Thyroid gland (tissue), 4 donors: ENCODE data around the gene TAF3. TPM values are rescaled to one million over a fixed set of nuclear protein-coding genes. Genes with fewer than 3 reads are reported as not detected.

ENCODE experiments used
- DNase-seq, 2 donors: peaks; one replicate each; pipeline ENCODE4 v3.0.0-alpha.2; 2019
- H3K27ac ChIP-seq, 3 donors: fragments of 200-600 bp; sonication (generic); 1 replicate in 2 of 3; 2 replicates in 1 of 3; pipeline ENCODE4 v1.5.1; 2016 to 2019; ENCODE audit warnings: mild to moderate bottlenecking in 1 of 3, moderate library complexity in 1 of 3
- H3K27me3 ChIP-seq: fragments of 200-600 bp; sonication (generic); one replicate; pipeline ENCODE4 v1.5.1; 2019
- H3K36me3 ChIP-seq, 2 donors: fragments of 200-600 bp; sonication (generic); one replicate each; pipeline ENCODE4 v1.5.1; 2016 to 2019
- H3K4me1 ChIP-seq, 2 donors: fragments of 200-600 bp; sonication (generic); one replicate each; pipeline ENCODE4 v1.5.1; 2017 to 2019
- H3K4me3 ChIP-seq, 3 donors: fragments of 200-600 bp; sonication (generic); replicated peaks in 1 of 3; 1 replicate in 2 of 3; 2 replicates in 1 of 3; pipeline ENCODE4 v1.5.1; 2016; ENCODE audit warnings: mild to moderate bottlenecking in 1 of 3
- H3K9me3 ChIP-seq: fragments of 200-600 bp; sonication (generic); one replicate; pipeline ENCODE4 v1.5.1; 2017
- POLR2A ChIP-seq, 2 donors: fragments of 450-650 bp; IDR thresholded peaks; one replicate each; pipeline ENCODE4 v1.6.1; 2017; ENCODE audit warnings: antibody characterized with exemption in 2 of 2, mild to moderate bottlenecking in 2 of 2, moderate library complexity in 1 of 2
- WGBS, 2 donors: methylation state at CpG; one replicate each; pipeline ENCODE4 v1.1.5; 2017; 5-methylcytosine and 5-hydroxymethylcytosine counted together
- intact Hi-C: fragments of 100-400 bp; cut with DNase I; formaldehyde crosslinking; loops from one replicate; pipeline ENCODE4 v1.15.1; 2023
- total RNA-seq, 4 donors: library from RNA; depleted of rRNA; stranded (reverse); fragments of >200 nt; gene quantifications; one replicate each; pipeline ENCODE4 v1.2.3, GENCODE V29; 2016
- TF ChIP-seq, protein P1 (sequence below), 6 experiments: fragments of 200-600 bp in 3 of 6; fragments of 450-650 bp in 3 of 6; sonication (generic) in 3 of 6; IDR thresholded peaks; one replicate each; pipeline ENCODE4 v1.5.1; 2016 to 2019; ENCODE audit warnings: antibody characterized with exemption in 6 of 6, mild to moderate bottlenecking in 2 of 6, inconsistent platforms in 1 of 6, moderate library complexity in 1 of 6

Gene TAF3
- total RNA-seq, 4 donors from 2014 or later, result 6.7 to 11.0 (median 8.6) TPM

DNA sequence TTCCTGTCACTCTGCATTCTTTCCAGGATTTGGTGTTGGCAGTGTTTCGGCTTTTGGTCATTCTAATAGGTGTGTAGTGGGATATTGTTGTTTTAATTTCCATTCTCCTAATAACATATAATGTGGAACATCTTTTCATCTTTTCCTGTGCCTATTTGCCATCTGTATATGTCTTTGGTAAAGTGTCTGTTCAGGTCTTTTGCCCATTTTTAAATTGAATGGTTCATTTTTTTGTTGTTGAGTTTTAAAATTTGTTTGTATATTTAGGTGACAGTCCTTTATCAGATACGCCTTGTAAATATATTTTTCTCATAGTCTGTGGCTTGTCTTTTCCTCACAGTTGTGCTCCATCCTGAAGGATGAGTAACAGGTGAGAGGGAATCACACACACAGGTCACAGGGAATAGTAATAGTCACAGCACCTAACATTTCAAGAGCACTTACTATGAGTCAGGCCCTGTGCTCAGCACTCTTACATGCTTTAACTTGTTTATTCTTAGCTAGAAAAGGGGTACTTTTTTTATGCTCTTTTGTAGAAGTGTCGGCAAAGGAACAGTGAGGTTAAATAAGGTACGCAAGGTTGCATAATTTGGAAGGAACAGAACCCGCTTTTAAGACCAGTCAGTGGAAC is 119.1 kb downstream of the TAF3 start:
- H3K4me3 ChIP-seq, result no peak overlapping the region
- WGBS, 2 donors, result 85 to 90% methylated on average over 5 of the region's 5 CpGs
- H3K27me3 ChIP-seq, result no peaks in the 10 kb centered on the region
- no peaks in the 10 kb centered on the region for H3K9me3 ChIP-seq
- peaks cover 0 to 9% of the 10 kb centered on the region in 2 donors for H3K4me1 ChIP-seq
- TF ChIP-seq POLR2A (IDR thresholded peaks at IDR 0.05), result no peak
- DNase-seq, result no peak
- intact Hi-C loops, result no loop called here
- no peak overlapping the region for H3K27ac ChIP-seq
- H3K36me3 ChIP-seq, result no peaks in the 10 kb centered on the region

DNA sequence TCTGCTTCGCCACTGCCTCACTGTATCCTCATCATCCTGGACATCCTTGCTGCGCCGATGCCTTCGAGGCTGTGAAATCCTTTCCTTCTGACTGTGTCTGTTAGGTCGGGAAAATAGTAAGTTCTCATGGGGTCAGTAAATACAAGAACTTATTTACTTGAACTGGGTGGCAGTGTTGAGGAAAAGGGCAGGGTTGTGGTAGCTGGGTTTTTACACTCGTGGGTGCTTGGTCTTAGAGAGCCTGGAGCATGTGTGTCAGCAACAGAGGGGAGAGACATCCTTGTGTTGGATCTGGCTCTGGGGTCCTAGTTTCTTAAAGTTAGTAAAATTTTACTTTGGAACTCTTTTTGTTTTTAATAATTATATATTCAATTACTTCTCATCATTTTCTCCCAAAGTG is 123.3 kb downstream of the TAF3 start:
- Histone ChIP-seq H3K36me3 (no peaks in the 10 kb centered on the region), H3K4me1 (no peaks in the 10 kb centered on the region), H3K9me3 (no peaks in the 10 kb centered on the region), H3K27ac (no peak overlapping the region), H3K27me3 (no peaks in the 10 kb centered on the region), H3K4me3 (no peak overlapping the region)
- no peak for TF ChIP-seq POLR2A (IDR thresholded peaks at IDR 0.05)
- TF ChIP-seq, protein P1, sequence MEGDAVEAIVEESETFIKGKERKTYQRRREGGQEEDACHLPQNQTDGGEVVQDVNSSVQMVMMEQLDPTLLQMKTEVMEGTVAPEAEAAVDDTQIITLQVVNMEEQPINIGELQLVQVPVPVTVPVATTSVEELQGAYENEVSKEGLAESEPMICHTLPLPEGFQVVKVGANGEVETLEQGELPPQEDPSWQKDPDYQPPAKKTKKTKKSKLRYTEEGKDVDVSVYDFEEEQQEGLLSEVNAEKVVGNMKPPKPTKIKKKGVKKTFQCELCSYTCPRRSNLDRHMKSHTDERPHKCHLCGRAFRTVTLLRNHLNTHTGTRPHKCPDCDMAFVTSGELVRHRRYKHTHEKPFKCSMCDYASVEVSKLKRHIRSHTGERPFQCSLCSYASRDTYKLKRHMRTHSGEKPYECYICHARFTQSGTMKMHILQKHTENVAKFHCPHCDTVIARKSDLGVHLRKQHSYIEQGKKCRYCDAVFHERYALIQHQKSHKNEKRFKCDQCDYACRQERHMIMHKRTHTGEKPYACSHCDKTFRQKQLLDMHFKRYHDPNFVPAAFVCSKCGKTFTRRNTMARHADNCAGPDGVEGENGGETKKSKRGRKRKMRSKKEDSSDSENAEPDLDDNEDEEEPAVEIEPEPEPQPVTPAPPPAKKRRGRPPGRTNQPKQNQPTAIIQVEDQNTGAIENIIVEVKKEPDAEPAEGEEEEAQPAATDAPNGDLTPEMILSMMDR (IDR thresholded peaks at IDR 0.05), result no peak
- intact Hi-C loops, result no loop called here
- DNase-seq, result no peak
- 82 to 86% methylated on average over 6 of the region's 6 CpGs for WGBS, 2 donors

GRCh38 chr10:7942316-7942715 is 124.0 kb downstream of the TAF3 start:
- intact Hi-C loops, result no loop called here
- TF ChIP-seq POLR2A (IDR thresholded peaks at IDR 0.05), result no peak
- TF ChIP-seq, protein P1 (IDR thresholded peaks at IDR 0.05), result no peak
- 92 to 94% methylated on average over 4 of the region's 4 CpGs for WGBS, 2 donors
- Histone ChIP-seq H3K9me3 (no peaks in the 10 kb centered on the region), H3K4me1 (no peaks in the 10 kb centered on the region), H3K27ac (no peak overlapping the region), H3K4me3 (no peak overlapping the region), H3K27me3 (no peaks in the 10 kb centered on the region), H3K36me3 (no peaks in the 10 kb centered on the region)
- no peak for DNase-seq

DNA sequence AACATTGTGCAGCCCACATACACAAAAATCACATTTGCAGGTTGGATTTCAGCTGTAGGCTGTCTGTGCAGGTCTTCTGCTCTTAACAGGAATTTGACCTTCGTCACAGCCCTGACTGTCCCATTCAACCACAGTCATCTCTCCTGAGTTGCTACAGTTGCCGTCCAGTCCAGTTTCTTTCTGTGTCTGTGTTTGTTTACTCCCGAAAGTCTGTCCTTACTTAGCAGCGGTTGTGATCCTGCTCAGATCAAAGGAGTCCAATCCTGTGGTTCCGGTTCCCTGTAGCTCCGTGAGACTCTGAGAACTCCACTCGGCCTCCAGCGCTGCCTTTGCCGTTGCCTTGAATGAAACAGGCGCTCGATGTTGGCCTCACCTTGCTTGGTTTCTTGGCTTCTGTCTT is 124.6 kb downstream of the TAF3 start:
- H3K4me3 ChIP-seq, result no peak overlapping the region
- no peaks in the 10 kb centered on the region for H3K36me3 ChIP-seq
- no peaks in the 10 kb centered on the region for H3K9me3 ChIP-seq
- no peak overlapping the region for H3K27ac ChIP-seq
- WGBS, 2 donors, result 93 to 94% methylated on average over 11 of the region's 11 CpGs
- no peaks in the 10 kb centered on the region for H3K27me3 ChIP-seq
- intact Hi-C loops, result no loop called here
- H3K4me1 ChIP-seq, result no peaks in the 10 kb centered on the region
- DNase-seq, result no peak
- no peak for TF ChIP-seq POLR2A (IDR thresholded peaks at IDR 0.05)
- TF ChIP-seq, protein P1 (IDR thresholded peaks at IDR 0.05), result no peak

DNA sequence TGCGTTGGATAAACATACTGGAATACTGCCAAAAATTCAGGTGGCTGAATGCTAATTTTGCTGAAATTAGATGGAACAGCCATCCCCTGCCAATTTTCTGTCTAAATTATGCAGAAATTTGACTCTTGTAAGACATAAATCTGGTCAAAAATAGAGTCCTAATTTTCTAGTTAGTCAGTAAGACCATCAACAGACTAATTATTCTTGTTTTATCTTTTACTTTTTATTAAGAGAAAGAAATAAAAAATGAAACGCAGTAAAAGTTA is 125.8 kb downstream of the TAF3 start:
- H3K36me3 ChIP-seq, result no peaks in the 10 kb centered on the region
- no peaks in the 10 kb centered on the region for H3K27me3 ChIP-seq
- H3K4me1 ChIP-seq, result no peaks in the 10 kb centered on the region
- TF ChIP-seq POLR2A (IDR thresholded peaks at IDR 0.05), result no peak
- TF ChIP-seq, protein P1 (IDR thresholded peaks at IDR 0.05), result no peak
- H3K4me3 ChIP-seq, result no peak overlapping the region
- H3K27ac ChIP-seq, result no peak overlapping the region
- intact Hi-C loops, result no loop called here
- no peaks in the 10 kb centered on the region for H3K9me3 ChIP-seq
- WGBS, 2 donors, result 72 to 76% methylated on average over 2 of the region's 2 CpGs
- DNase-seq, result no peak

DNA sequence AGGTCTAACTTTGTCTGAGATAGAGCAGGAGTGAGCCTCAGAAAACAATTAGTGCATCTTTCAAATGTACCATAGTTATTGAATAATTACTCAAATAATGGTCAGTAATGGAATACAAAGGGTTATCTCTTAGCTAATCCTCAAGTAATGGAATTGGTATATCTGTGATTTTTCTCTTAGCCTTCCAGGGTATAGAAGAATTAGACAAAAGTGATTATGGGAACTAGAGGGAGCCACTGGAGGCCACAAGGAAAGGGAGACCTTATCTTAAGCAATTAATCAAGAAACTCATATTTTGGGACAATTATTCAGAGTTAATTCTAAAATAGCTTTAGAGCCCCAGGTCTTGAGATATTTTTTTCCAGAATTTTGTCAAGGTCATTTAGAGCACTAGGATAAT is 126.2 kb downstream of the TAF3 start:
- TF ChIP-seq POLR2A (IDR thresholded peaks at IDR 0.05), result no peak
- TF ChIP-seq, protein P1 (IDR thresholded peaks at IDR 0.05), result no peak
- intact Hi-C loops, result no loop called here
- Histone ChIP-seq H3K4me3 (no peak overlapping the region), H3K36me3 (no peaks in the 10 kb centered on the region), H3K4me1 (no peaks in the 10 kb centered on the region), H3K27me3 (no peaks in the 10 kb centered on the region), H3K27ac (no peak overlapping the region), H3K9me3 (no peaks in the 10 kb centered on the region)
- no peak for DNase-seq
